Neural progenitor cell (in vitro differentiated cells): ENCODE measurements around the gene VWA7. TPM values are rescaled to one million over a fixed set of nuclear protein-coding genes. Genes with fewer than 3 reads are reported as not detected.

Experiments
- DNase-seq: peaks from one replicate; pipeline ENCODE4 v3.0.0-alpha.2; 2016; ENCODE audit warnings: low spot score
- H2AFZ ChIP-seq: fragments of 200-600 bp; sonication (generic); replicated peaks from 2 replicates; pipeline ENCODE4 v1.6.1; 2016; ENCODE audit warnings: antibody characterized with exemption
- H3F3A ChIP-seq: fragments of 200-600 bp; sonication (generic); 2 replicates; pipeline ENCODE4 v1.6.1; 2016; ENCODE audit warnings: antibody characterized with exemption, low read depth
- H3K27ac ChIP-seq: fragments of 200-600 bp; sonication (generic); 2 replicates; pipeline ENCODE4 v1.5.1; 2016; ENCODE audit warnings: mild to moderate bottlenecking
- H3K27me3 ChIP-seq: fragments of 200-600 bp; sonication (generic); 2 replicates; pipeline ENCODE4 v1.6.1; 2016; ENCODE audit warnings: mild to moderate bottlenecking, moderate library complexity
- H3K36me3 ChIP-seq: fragments of 200-600 bp; sonication (generic); 2 replicates; pipeline ENCODE4 v1.5.1; 2016
- H3K4me1 ChIP-seq: fragments of 200-600 bp; sonication (generic); 2 replicates; pipeline ENCODE4 v1.6.1; 2016; ENCODE audit warnings: mixed run types
- H3K4me2 ChIP-seq: fragments of 200-600 bp; sonication (generic); 2 replicates; pipeline ENCODE4 v1.6.1; 2016
- H3K4me3 ChIP-seq: fragments of 200-600 bp; sonication (generic); 2 replicates; pipeline ENCODE4 v1.5.1; 2016
- H3K79me2 ChIP-seq: fragments of 200-600 bp; sonication (generic); 2 replicates; pipeline ENCODE4 v1.6.1; 2016; ENCODE audit warnings: low read depth
- H3K9ac ChIP-seq: fragments of 200-600 bp; sonication (generic); 2 replicates; pipeline ENCODE4 v1.6.1; 2016
- H3K9me3 ChIP-seq: fragments of 200-600 bp; sonication (generic); 2 replicates; pipeline ENCODE4 v1.5.1; 2016; ENCODE audit warnings: low read depth
- H4K20me1 ChIP-seq: fragments of 200-600 bp; sonication (generic); 2 replicates; pipeline ENCODE4 v1.6.1; 2016; ENCODE audit warnings: low read depth
- H3K27ac Mint-ChIP-seq: 3 replicates; pipeline ENCODE4 v1.8.0; 2021; ENCODE audit warnings: mixed read lengths
- H3K27me3 Mint-ChIP-seq: 2 replicates; pipeline ENCODE4 v1.8.0; 2022; ENCODE audit warnings: low read depth, mild to moderate bottlenecking, inconsistent platforms, moderate library complexity, mixed read lengths; ENCODE audit not compliant: insufficient read depth
- H3K36me3 Mint-ChIP-seq: 3 replicates; pipeline ENCODE4 v1.8.0; 2021; ENCODE audit warnings: mixed read lengths
- H3K4me1 Mint-ChIP-seq: 3 replicates; pipeline ENCODE4 v1.8.0; 2021; ENCODE audit warnings: mixed read lengths
- H3K4me3 Mint-ChIP-seq: 3 replicates; pipeline ENCODE4 v1.8.0; 2021; ENCODE audit warnings: mild to moderate bottlenecking, moderate library complexity, mixed read lengths
- H3K9me3 Mint-ChIP-seq: 3 replicates; pipeline ENCODE4 v1.8.0; 2020; ENCODE audit warnings: mixed read lengths
- EZH2 ChIP-seq: fragments of 200-600 bp; sonication (generic); IDR thresholded peaks from 2 replicates; pipeline ENCODE4 v1.6.1; 2017; ENCODE audit warnings: antibody characterized with exemption, mild to moderate bottlenecking, moderate library complexity
- EZH2phosphoT487 ChIP-seq: fragments of 200-600 bp; sonication (generic); IDR thresholded peaks from 2 replicates; pipeline ENCODE4 v1.6.1; 2017; ENCODE audit warnings: antibody characterized with exemption
- total RNA-seq: library from RNA; depleted of rRNA; stranded (reverse); fragments of >200 nt; gene quantifications from 2 replicates; pipeline ENCODE4 v1.2.3, GENCODE V29; 2015; ENCODE audit warnings: low replicate concordance
- TF ChIP-seq, protein P1 (sequence below): fragments of 200-600 bp; sonication (generic); IDR thresholded peaks from 2 replicates; pipeline ENCODE4 v1.5.1; 2017; ENCODE audit warnings: antibody characterized with exemption, mild to moderate bottlenecking

VWA7 gene
- total RNA-seq, 1 donor from 2014 or later = 0.34 TPM

- TF ChIP-seq, protein P1, sequence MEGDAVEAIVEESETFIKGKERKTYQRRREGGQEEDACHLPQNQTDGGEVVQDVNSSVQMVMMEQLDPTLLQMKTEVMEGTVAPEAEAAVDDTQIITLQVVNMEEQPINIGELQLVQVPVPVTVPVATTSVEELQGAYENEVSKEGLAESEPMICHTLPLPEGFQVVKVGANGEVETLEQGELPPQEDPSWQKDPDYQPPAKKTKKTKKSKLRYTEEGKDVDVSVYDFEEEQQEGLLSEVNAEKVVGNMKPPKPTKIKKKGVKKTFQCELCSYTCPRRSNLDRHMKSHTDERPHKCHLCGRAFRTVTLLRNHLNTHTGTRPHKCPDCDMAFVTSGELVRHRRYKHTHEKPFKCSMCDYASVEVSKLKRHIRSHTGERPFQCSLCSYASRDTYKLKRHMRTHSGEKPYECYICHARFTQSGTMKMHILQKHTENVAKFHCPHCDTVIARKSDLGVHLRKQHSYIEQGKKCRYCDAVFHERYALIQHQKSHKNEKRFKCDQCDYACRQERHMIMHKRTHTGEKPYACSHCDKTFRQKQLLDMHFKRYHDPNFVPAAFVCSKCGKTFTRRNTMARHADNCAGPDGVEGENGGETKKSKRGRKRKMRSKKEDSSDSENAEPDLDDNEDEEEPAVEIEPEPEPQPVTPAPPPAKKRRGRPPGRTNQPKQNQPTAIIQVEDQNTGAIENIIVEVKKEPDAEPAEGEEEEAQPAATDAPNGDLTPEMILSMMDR = no peak
- TF ChIP-seq EZH2 = no peak
- no peak for TF ChIP-seq EZH2phosphoT487
- no peaks in the 10 kb centered on the region for H3K9me3 ChIP-seq
- H3K27me3 ChIP-seq = no peaks in the 10 kb centered on the region
- H3K27ac Mint-ChIP-seq = peak within 1 kb of the TSS; percentile 100
- peak within 1 kb of the TSS; percentile 92 for H3K4me3 ChIP-seq
- H3K27me3 Mint-ChIP-seq = peaks cover 2% of the 10 kb centered on the region
- peaks cover 17% of the 10 kb centered on the region for H3K36me3 Mint-ChIP-seq
- H3K27ac ChIP-seq = peak within 1 kb of the TSS; percentile 85
- H3K4me1 Mint-ChIP-seq = peaks cover 68% of the 10 kb centered on the region
- H3K36me3 ChIP-seq = peaks cover 5% of the 10 kb centered on the region
- H3K4me2 ChIP-seq = peak within 1 kb of the TSS; percentile 99
- H3K4me1 ChIP-seq = peaks cover 43% of the 10 kb centered on the region
- H2AFZ ChIP-seq = peak within 1 kb of the TSS; percentile 1
- H3K4me3 Mint-ChIP-seq = peak within 1 kb of the TSS; percentile 94
- peaks cover 15% of the 10 kb centered on the region for H4K20me1 ChIP-seq
- no peaks in the 10 kb centered on the region for H3K9me3 Mint-ChIP-seq
- peak within 1 kb of the TSS; percentile 67 for H3K9ac ChIP-seq
- peak; percentile 88 for DNase-seq
- H3F3A ChIP-seq = peaks cover 71% of the 10 kb centered on the region
- H3K79me2 ChIP-seq = peaks cover 47% of the 10 kb centered on the region
Measured at GRCh38 chr6:31736021-31736767, 40.9 kb downstream of the VWA7 start, which contains the start of gene CLIC1. Gene CLIC1, minus strand, starts transcription at chr6:31736530. Its CDS starts 230 bp downstream, at chr6:31736300.

- Histone ChIP-seq H3K4me3 (peak overlapping the region; percentile 92), H3K79me2 (peaks cover 36% of the 10 kb centered on the region), H3K9ac (peak overlapping the region; percentile 67), H3K27me3 (no peaks in the 10 kb centered on the region), H4K20me1 (peaks cover 21% of the 10 kb centered on the region), H3K27ac (peak overlapping the region; percentile 16), H3K9me3 (no peaks in the 10 kb centered on the region), H3K4me2 (peak overlapping the region; percentile 99), H2AFZ (no peak overlapping the region), H3K4me1 (peaks cover 34% of the 10 kb centered on the region), H3F3A (peaks cover 71% of the 10 kb centered on the region), H3K36me3 (peaks cover 5% of the 10 kb centered on the region)
- Mint-ChIP-seq H3K4me3 (peak overlapping the region; percentile 94), H3K9me3 (no peaks in the 10 kb centered on the region), H3K36me3 (peaks cover 21% of the 10 kb centered on the region), H3K27ac (peak overlapping the region; percentile 100), H3K4me1 (peaks cover 66% of the 10 kb centered on the region), H3K27me3 (peaks cover 2% of the 10 kb centered on the region)
- TF ChIP-seq, protein P1 = no peak
- TF ChIP-seq EZH2phosphoT487 = no peak
- no peak for TF ChIP-seq EZH2
- DNase-seq = peak; percentile 53
Measured at GRCh38 chr6:31734821-31735406, 42.2 kb downstream of the VWA7 start.

DNA sequence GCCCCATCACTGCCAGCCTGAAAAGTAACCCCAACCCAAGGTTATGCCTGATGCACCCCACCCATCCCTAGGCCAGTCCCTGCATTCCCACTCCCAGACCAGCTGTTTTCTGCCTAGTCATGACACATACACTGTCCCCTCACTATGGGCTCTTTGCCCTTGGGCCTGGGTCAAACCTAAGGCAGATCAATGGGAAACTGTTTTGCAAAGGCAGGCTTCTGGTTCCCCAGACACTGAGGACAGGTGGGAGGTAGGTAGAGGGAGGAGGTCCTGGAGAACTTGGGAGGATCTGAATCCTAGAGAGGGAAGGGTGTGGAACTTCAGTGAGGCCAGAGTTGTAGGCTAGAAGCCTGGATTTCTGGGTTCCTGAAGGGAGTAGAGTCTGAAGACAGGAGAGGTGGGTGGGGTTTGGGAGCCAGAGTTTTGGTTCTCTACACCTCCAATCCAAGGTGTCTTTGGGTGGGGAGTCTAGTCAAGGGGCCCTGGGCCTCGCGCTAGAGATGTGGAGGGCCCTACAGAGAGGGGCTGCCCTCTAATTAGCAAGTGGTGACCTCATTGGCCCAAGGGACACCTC, 42.8 kb downstream of the VWA7 start:
- Mint-ChIP-seq H3K36me3 (peaks cover 21% of the 10 kb centered on the region), H3K27me3 (no peaks in the 10 kb centered on the region), H3K4me3 (peak overlapping the region; percentile 94), H3K9me3 (no peaks in the 10 kb centered on the region), H3K27ac (peak overlapping the region; percentile 75), H3K4me1 (peaks cover 61% of the 10 kb centered on the region)
- peaks cover 21% of the 10 kb centered on the region for H4K20me1 ChIP-seq
- H3K27me3 ChIP-seq = no peaks in the 10 kb centered on the region
- peaks cover 36% of the 10 kb centered on the region for H3K79me2 ChIP-seq
- H3K4me2 ChIP-seq = peak overlapping the region; percentile 99
- peaks cover 5% of the 10 kb centered on the region for H3K36me3 ChIP-seq
- H3F3A ChIP-seq = peaks cover 75% of the 10 kb centered on the region
- no peak overlapping the region for H2AFZ ChIP-seq
- no peaks in the 10 kb centered on the region for H3K9me3 ChIP-seq
- peak overlapping the region; percentile 92 for H3K4me3 ChIP-seq
- no peak overlapping the region for H3K9ac ChIP-seq
- H3K27ac ChIP-seq = no peak overlapping the region
- H3K4me1 ChIP-seq = peaks cover 33% of the 10 kb centered on the region
- no peak for DNase-seq
- TF ChIP-seq EZH2 = no peak
- TF ChIP-seq, protein P1 = no peak
- no peak for TF ChIP-seq EZH2phosphoT487
